H9 (cell line): ENCODE results near the gene VWA8. TPM values are rescaled to one million over a fixed set of nuclear protein-coding genes. Genes with fewer than 3 reads are reported as not detected.

Experiments
- DNase-seq: peaks from one replicate; pipeline ENCODE4 v3.0.0-alpha.2; 2017
- H2AFZ ChIP-seq: one replicate; pipeline ENCODE4 v1.6.1; 2013; ENCODE audit warnings: mild to moderate bottlenecking, low read length, control low read depth, moderate library complexity
- H2AK5ac ChIP-seq: 2 replicates; pipeline ENCODE4 v1.6.1; 2013; ENCODE audit warnings: low read length, control low read depth, mixed read lengths; ENCODE audit not compliant: insufficient read length
- H2BK120ac ChIP-seq: one replicate; pipeline ENCODE4 v1.6.1; 2013; ENCODE audit warnings: low read depth, mild to moderate bottlenecking, low read length, control low read depth, inconsistent platforms; ENCODE audit not compliant: poor library complexity, severe bottlenecking
- H2BK12ac ChIP-seq: 2 replicates; pipeline ENCODE4 v1.6.1; 2013; ENCODE audit warnings: low read length, control low read depth, mixed read lengths, low read depth; ENCODE audit not compliant: insufficient read length
- H2BK15ac ChIP-seq: 2 replicates; pipeline ENCODE4 v1.6.1; 2013; ENCODE audit warnings: low read depth, low read length, control low read depth
- H2BK20ac ChIP-seq: one replicate; pipeline ENCODE4 v1.6.1; 2013; ENCODE audit warnings: low read depth, mild to moderate bottlenecking, low read length, control low read depth, inconsistent platforms; ENCODE audit not compliant: poor library complexity, severe bottlenecking
- H2BK5ac ChIP-seq: 2 replicates; pipeline ENCODE4 v1.6.1; 2013; ENCODE audit warnings: low read length, control low read depth, mixed read lengths; ENCODE audit not compliant: insufficient read length
- H3K14ac ChIP-seq: 2 replicates; pipeline ENCODE4 v1.6.1; 2013; ENCODE audit warnings: low read length, control low read depth; ENCODE audit not compliant: insufficient read depth
- H3K18ac ChIP-seq: 2 replicates; pipeline ENCODE4 v1.6.1; 2013; ENCODE audit warnings: low read depth, mild to moderate bottlenecking, mixed read lengths, low read length, control low read depth; ENCODE audit not compliant: insufficient read length
- H3K23ac ChIP-seq: 2 replicates; pipeline ENCODE4 v1.6.1; 2013; ENCODE audit warnings: low read length, control low read depth, mixed read lengths, low read depth; ENCODE audit not compliant: insufficient read length
- H3K23me2 ChIP-seq: 2 replicates; pipeline ENCODE4 v1.6.1; 2013; ENCODE audit warnings: low read depth, mild to moderate bottlenecking, mixed read lengths, low read length, control low read depth; ENCODE audit not compliant: insufficient read length, poor library complexity, severe bottlenecking
- H3K27ac ChIP-seq: 2 replicates; pipeline ENCODE4 v1.5.1; 2013; ENCODE audit warnings: low read length, control low read depth, mixed read lengths, low read depth; ENCODE audit not compliant: insufficient read length
- H3K27me3 ChIP-seq: 2 replicates; pipeline ENCODE4 v1.6.1; 2013; ENCODE audit warnings: low read length, control low read depth, inconsistent platforms; ENCODE audit not compliant: insufficient read depth
- H3K4ac ChIP-seq: 2 replicates; pipeline ENCODE4 v1.6.1; 2013; ENCODE audit warnings: low read depth, mild to moderate bottlenecking, control low read depth, inconsistent platforms, low read length, moderate library complexity
- H3K4me1 ChIP-seq: 2 replicates; pipeline ENCODE4 v1.6.1; 2013; ENCODE audit warnings: low read length, control low read depth, inconsistent platforms; ENCODE audit not compliant: insufficient read depth
- H3K4me2 ChIP-seq: 2 replicates; pipeline ENCODE4 v1.6.1; 2013; ENCODE audit warnings: low read length, control low read depth, mixed read lengths; ENCODE audit not compliant: insufficient read length, insufficient read depth
- H3K56ac ChIP-seq: 2 replicates; pipeline ENCODE4 v1.6.1; 2013; ENCODE audit warnings: low read depth, mild to moderate bottlenecking, mixed read lengths, low read length, control low read depth; ENCODE audit not compliant: insufficient read length
- H3K79me1 ChIP-seq: 2 replicates; pipeline ENCODE4 v1.6.1; 2013; ENCODE audit warnings: low read depth, mild to moderate bottlenecking, moderate library complexity, low read length, control low read depth, inconsistent platforms; ENCODE audit not compliant: insufficient read depth, poor library complexity, severe bottlenecking
- H3K79me2 ChIP-seq: 2 replicates; pipeline ENCODE4 v1.6.1; 2013; ENCODE audit warnings: low read length, control low read depth, inconsistent platforms; ENCODE audit not compliant: insufficient read depth
- H3K9ac ChIP-seq: 2 replicates; pipeline ENCODE4 v1.6.1; 2013; ENCODE audit warnings: low read length, control low read depth, mixed read lengths; ENCODE audit not compliant: insufficient read length; ENCODE audit errors: extremely low read depth
- H3K9me3 ChIP-seq: one replicate; pipeline ENCODE4 v1.6.1; 2013; ENCODE audit warnings: low read depth, low read length, inconsistent platforms; ENCODE audit not compliant: control insufficient read depth
- H3T11ph ChIP-seq: one replicate; pipeline ENCODE4 v1.6.1; 2013; ENCODE audit warnings: mild to moderate bottlenecking, low read length, control low read depth, inconsistent platforms
- H4K20me1 ChIP-seq: one replicate; pipeline ENCODE4 v1.6.1; 2013; ENCODE audit not compliant: control insufficient read depth, insufficient read length, insufficient read depth
- H4K5ac ChIP-seq: 2 replicates; pipeline ENCODE4 v1.6.1; 2013; ENCODE audit warnings: low read depth, mild to moderate bottlenecking, mixed read lengths, low read length, control low read depth; ENCODE audit not compliant: insufficient read length
- H4K8ac ChIP-seq: replicated peaks from 2 replicates; pipeline ENCODE4 v1.6.1; 2013; ENCODE audit warnings: low read length, control low read depth, mixed read lengths, low read depth; ENCODE audit not compliant: insufficient read length
- H4K91ac ChIP-seq: 2 replicates; pipeline ENCODE4 v1.6.1; 2013; ENCODE audit warnings: low read depth, mild to moderate bottlenecking, moderate library complexity, mixed read lengths, low read length, control low read depth; ENCODE audit not compliant: insufficient read length
- H3K27ac Mint-ChIP-seq, 3 experiments: 2 replicates in 2 of 3; 3 replicates in 1 of 3; pipeline ENCODE4 v1.8.0; 2020 to 2021; ENCODE audit warnings: mixed read lengths in 3 of 3, mild to moderate bottlenecking in 1 of 3, moderate library complexity in 1 of 3
- H3K27me3 Mint-ChIP-seq: 2 replicates; pipeline ENCODE4 v1.8.0; 2021; ENCODE audit warnings: low read depth, mild to moderate bottlenecking, moderate library complexity, mixed read lengths
- H3K36me3 Mint-ChIP-seq, 3 experiments: 2 replicates in 2 of 3; 3 replicates in 1 of 3; pipeline ENCODE4 v1.8.0; 2020 to 2021; ENCODE audit warnings: low read depth in 3 of 3, mixed read lengths in 3 of 3; ENCODE audit not compliant: insufficient read depth in 1 of 3
- H3K4me1 Mint-ChIP-seq, 2 experiments: 2 replicates each; pipeline ENCODE4 v1.8.0; 2020; ENCODE audit warnings: mixed read lengths in 2 of 2
- H3K4me3 Mint-ChIP-seq, 2 experiments: 2 replicates in 1 of 2; 3 replicates in 1 of 2; pipeline ENCODE4 v1.8.0; 2020 to 2021; ENCODE audit warnings: mild to moderate bottlenecking in 2 of 2, mixed read lengths in 2 of 2, moderate library complexity in 1 of 2
- H3K9me3 Mint-ChIP-seq, 2 experiments: 2 replicates in 1 of 2; 3 replicates in 1 of 2; pipeline ENCODE4 v1.8.0; 2020; ENCODE audit warnings: mild to moderate bottlenecking in 2 of 2, mixed read lengths in 2 of 2, moderate library complexity in 1 of 2
- CTCF ChIP-seq: fragments of 200-600 bp; sonication (generic); conservative IDR thresholded peaks from 3 replicates; pipeline ENCODE4 v1.8.0; 2021; ENCODE audit warnings: antibody characterized with exemption, mild to moderate bottlenecking
- WGBS: extraction: QIAGEN DNeasy Blood & Tissue Kit; methylation state at CpG from one replicate; pipeline ENCODE4 v1.1.7; 2013; ENCODE audit warnings: missing lambda C conversion rate, low lambda C conversion rate, mixed read lengths; ENCODE audit not compliant: insufficient read length; ENCODE audit errors: extremely low coverage; 5-methylcytosine and 5-hydroxymethylcytosine counted together
- total RNA-seq: library from RNA; stranded (reverse); gene quantifications from 2 replicates; pipeline ENCODE4 v1.2.1, GENCODE V29; 2021

VWA8 gene
- total RNA-seq, 1 experiment from 2014 or later, result 17.4 TPM

DNA sequence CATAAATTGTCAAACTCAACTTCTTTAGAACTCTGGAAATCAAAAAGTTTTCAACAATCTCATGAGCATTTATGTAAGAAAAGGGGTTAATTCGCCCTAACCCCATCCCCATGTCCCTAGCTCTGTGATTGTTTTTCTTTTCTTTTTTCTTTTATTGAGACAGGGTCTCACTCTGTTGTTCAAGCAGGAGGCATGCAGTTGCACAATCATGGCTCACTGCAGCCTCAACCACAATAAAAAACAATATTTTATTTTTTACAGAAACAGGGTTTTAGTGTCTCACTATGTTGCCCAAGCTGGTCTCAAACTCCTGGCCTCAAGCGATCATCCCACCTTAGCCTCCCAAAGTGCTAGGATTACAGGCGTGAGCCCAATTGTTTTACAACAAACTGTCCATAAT, 16.7 kb downstream of the VWA8 start:
- Histone ChIP-seq H4K5ac (no peak overlapping the region), H3K27ac (no peak overlapping the region), H2BK120ac (no peak overlapping the region), H3K79me1 (no peaks in the 10 kb centered on the region), H2BK5ac (no peak overlapping the region), H3K18ac (no peak overlapping the region), H3K14ac (no peak overlapping the region), H3K27me3 (no peaks in the 10 kb centered on the region), H3K79me2 (peaks cover 1% of the 10 kb centered on the region; the same call in 1 of the 2 replicates), H4K20me1 (no peaks in the 10 kb centered on the region), H3K23me2 (no peaks in the 10 kb centered on the region), H3T11ph (no peak overlapping the region), H2AK5ac (no peak overlapping the region), H2AFZ (no peak overlapping the region), H4K8ac (no peak overlapping the region), H2BK15ac (no peak overlapping the region), H3K56ac (no peak overlapping the region), H3K4me1 (no peaks in the 10 kb centered on the region), H3K9me3 (no peaks in the 10 kb centered on the region), H3K4ac (no peak overlapping the region), H2BK20ac (no peak overlapping the region), H4K91ac (no peak overlapping the region), H3K4me2 (no peak overlapping the region), H3K9ac (no peak overlapping the region), H2BK12ac (no peak overlapping the region), H3K23ac (no peak overlapping the region)
- H3K27ac Mint-ChIP-seq, result no peak overlapping the region
- no peak for TF ChIP-seq CTCF
- WGBS, result no CpG with 5 or more reads among the region's 3 CpGs
- H3K4me3 Mint-ChIP-seq, result no peak overlapping the region
- no peaks in the 10 kb centered on the region for H3K27me3 Mint-ChIP-seq
- peaks cover 0 to 3% of the 10 kb centered on the region in 2 experiments; a peak in 1 of 5 replicates for H3K9me3 Mint-ChIP-seq
- peaks cover 8 to 9% of the 10 kb centered on the region in 2 experiments for H3K4me1 Mint-ChIP-seq
- peaks cover 11 to 25% (median 18%) of the 10 kb centered on the region in 3 experiments for H3K36me3 Mint-ChIP-seq
- DNase-seq, result no peak
